ENCODE measurements around the gene SUPV3L1. TPM values are rescaled to one million over a fixed set of nuclear protein-coding genes. Genes with fewer than 3 reads are reported as not detected.

The SUPV3L1 gene
- total RNA-seq, 1 donor from 2014 or later, result 20.5 TPM

GRCh38 chr10:69242852-69243212 is 62.8 kb downstream of the SUPV3L1 start:
- no peaks in the 10 kb centered on the region for H3K36me3 ChIP-seq
- TF ChIP-seq, protein P1, sequence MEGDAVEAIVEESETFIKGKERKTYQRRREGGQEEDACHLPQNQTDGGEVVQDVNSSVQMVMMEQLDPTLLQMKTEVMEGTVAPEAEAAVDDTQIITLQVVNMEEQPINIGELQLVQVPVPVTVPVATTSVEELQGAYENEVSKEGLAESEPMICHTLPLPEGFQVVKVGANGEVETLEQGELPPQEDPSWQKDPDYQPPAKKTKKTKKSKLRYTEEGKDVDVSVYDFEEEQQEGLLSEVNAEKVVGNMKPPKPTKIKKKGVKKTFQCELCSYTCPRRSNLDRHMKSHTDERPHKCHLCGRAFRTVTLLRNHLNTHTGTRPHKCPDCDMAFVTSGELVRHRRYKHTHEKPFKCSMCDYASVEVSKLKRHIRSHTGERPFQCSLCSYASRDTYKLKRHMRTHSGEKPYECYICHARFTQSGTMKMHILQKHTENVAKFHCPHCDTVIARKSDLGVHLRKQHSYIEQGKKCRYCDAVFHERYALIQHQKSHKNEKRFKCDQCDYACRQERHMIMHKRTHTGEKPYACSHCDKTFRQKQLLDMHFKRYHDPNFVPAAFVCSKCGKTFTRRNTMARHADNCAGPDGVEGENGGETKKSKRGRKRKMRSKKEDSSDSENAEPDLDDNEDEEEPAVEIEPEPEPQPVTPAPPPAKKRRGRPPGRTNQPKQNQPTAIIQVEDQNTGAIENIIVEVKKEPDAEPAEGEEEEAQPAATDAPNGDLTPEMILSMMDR (IDR thresholded peaks at IDR 0.05), result no peak
- no peaks in the 10 kb centered on the region for H3K9me3 ChIP-seq
- H3K27me3 ChIP-seq (ENCODE audit: low read depth), result no peaks in the 10 kb centered on the region
- ATAC-seq (no peak), DNase-seq (no peak)
- H3K4me1 ChIP-seq, result peaks cover 18% of the 10 kb centered on the region
- no peak overlapping the region for H3K4me3 ChIP-seq
- H3K27ac ChIP-seq, result no peak overlapping the region
- intact Hi-C loops (cut with DNase I), result no loop called here

- H3K36me3 ChIP-seq, result no peaks in the 10 kb centered on the region
Observed at GRCh38 chr10:69243817-69244216, 63.8 kb downstream of the SUPV3L1 start.

GRCh38 chr10:69246036-69246435 is 66.0 kb downstream of the SUPV3L1 start:
- intact Hi-C loops (cut with DNase I), result no loop called here
- no peak overlapping the region for H3K4me3 ChIP-seq
- H3K9me3 ChIP-seq, result no peaks in the 10 kb centered on the region
- no peaks in the 10 kb centered on the region for H3K27me3 ChIP-seq (ENCODE audit: low read depth)
- H3K4me1 ChIP-seq, result no peaks in the 10 kb centered on the region
- no peaks in the 10 kb centered on the region for H3K36me3 ChIP-seq
- H3K27ac ChIP-seq, result no peak overlapping the region
- ATAC-seq (no peak), DNase-seq (no peak)
- TF ChIP-seq, protein P1 (IDR thresholded peaks at IDR 0.05), result no peak

More at GRCh38 chr10:69243817-69244216, 63.8 kb downstream of the SUPV3L1 start:
- ATAC-seq (no peak), DNase-seq (no peak)
- H3K4me3 ChIP-seq, result no peak overlapping the region
- peaks cover 16% of the 10 kb centered on the region for H3K4me1 ChIP-seq
- TF ChIP-seq, protein P1 (IDR thresholded peaks at IDR 0.05), result no peak
- no peaks in the 10 kb centered on the region for H3K9me3 ChIP-seq
- H3K27me3 ChIP-seq (ENCODE audit: low read depth), result no peaks in the 10 kb centered on the region
- H3K27ac ChIP-seq, result no peak overlapping the region
- intact Hi-C loops (cut with DNase I), result no loop called here

DNA sequence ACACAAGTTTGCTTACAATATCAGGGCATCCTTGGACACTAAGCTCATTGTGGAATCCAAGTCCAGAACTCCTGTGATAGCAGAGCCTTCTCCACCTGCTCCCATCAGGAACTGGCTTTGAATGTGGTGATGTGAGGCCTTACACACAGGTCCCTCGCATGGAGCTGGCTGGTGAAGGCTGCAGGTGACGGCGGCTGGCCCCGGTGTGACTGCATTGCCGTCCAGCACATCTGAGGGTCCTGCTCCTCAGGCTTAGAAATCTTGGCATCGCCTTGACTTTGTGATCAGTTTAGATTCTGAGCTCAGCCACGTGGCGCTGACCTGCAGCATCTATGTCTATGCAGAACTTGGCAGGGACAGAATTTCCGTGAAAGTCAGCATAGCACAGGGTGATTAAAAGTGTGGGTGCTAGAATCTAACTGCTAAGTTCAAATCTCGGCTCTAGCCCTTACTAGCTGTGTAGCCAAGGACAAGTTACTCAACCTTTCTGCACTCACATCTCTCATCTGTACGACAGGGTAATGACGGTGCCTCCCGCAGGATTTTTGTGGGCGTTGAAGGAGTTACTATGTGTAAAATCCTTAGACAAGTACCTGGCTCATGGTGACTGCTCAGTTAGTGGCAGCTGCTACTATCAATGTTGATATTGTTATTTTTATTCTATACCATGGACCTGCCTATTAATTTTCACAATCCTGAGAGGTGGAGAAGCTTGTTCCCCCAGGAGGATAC is 66.7 kb downstream of the SUPV3L1 start:
- TF ChIP-seq, protein P1 (IDR thresholded peaks at IDR 0.05), result no peak
- ATAC-seq (no peak), DNase-seq (no peak)

DNA sequence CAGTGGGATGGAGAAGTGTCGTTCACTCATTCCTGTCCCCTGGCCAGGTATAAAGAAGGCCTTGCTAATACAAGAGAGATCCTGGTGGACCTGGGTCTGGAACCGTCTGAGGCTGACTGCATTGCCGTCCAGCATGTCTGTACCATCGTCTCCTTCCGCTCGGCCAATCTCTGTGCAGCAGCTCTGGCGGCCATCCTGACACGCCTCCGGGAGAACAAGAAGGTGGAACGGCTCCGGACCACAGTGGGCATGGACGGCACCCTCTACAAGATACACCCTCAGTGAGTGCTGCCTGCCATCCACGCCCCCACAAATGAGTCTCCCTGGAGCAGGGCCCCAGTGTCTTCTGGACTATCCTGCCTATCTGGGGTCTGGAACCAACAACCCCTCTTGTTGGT is 67.3 kb downstream of the SUPV3L1 start:
- Histone ChIP-seq H3K9me3 (no peaks in the 10 kb centered on the region), H3K36me3 (no peaks in the 10 kb centered on the region), H3K4me3 (no peak overlapping the region), H3K4me1 (no peaks in the 10 kb centered on the region), H3K27me3 (ENCODE audit: low read depth) (no peaks in the 10 kb centered on the region), H3K27ac (no peak overlapping the region)
- intact Hi-C loops (cut with DNase I), result no loop called here
- ATAC-seq (no peak), DNase-seq (no peak)
- TF ChIP-seq, protein P1 (IDR thresholded peaks at IDR 0.05), result no peak

More for the DNA sequence above, 66.7 kb downstream of the SUPV3L1 start:
- Histone ChIP-seq H3K9me3 (no peaks in the 10 kb centered on the region), H3K4me3 (no peak overlapping the region), H3K27me3 (ENCODE audit: low read depth) (no peaks in the 10 kb centered on the region), H3K4me1 (no peaks in the 10 kb centered on the region), H3K36me3 (no peaks in the 10 kb centered on the region), H3K27ac (no peak overlapping the region)
- intact Hi-C loops (cut with DNase I), result no loop called here

Data from lower lobe of right lung (tissue), 2 donors.